ENCODE results near the gene GPC6. TPM values are rescaled to one million over a fixed set of nuclear protein-coding genes. Genes with fewer than 3 reads are reported as not detected.

The GPC6 gene
- total RNA-seq, 4 donors from 2014 or later: 6.7 to 67.2 (median 11.1) TPM

GRCh38 chr13:93953841-93954240 lies 727.2 kb downstream of the GPC6 start:
- intact Hi-C loops (cut with DNase I; ENCODE audit: low total_unique reads): no loop called here
- no peak for DNase-seq
- Histone ChIP-seq H3K9me3 (no peaks in the 10 kb centered on the region), H3K27me3 (no peaks in the 10 kb centered on the region), H3K36me3 (no peaks in the 10 kb centered on the region), H3K4me3 (no peak overlapping the region), H3K27ac (no peak overlapping the region), H3K4me1 (no peaks in the 10 kb centered on the region)
- no peak for TF ChIP-seq CTCF (IDR thresholded peaks at IDR 0.05)
- TF ChIP-seq POLR2A (IDR thresholded peaks at IDR 0.05): no peak

- Histone ChIP-seq H3K4me1 (no peaks in the 10 kb centered on the region), H3K36me3 (no peaks in the 10 kb centered on the region), H3K27ac (no peak overlapping the region), H3K27me3 (no peaks in the 10 kb centered on the region), H3K4me3 (no peak overlapping the region), H3K9me3 (no peaks in the 10 kb centered on the region)
- DNase-seq: no peak
- TF ChIP-seq POLR2A (IDR thresholded peaks at IDR 0.05) (no peak), CTCF (IDR thresholded peaks at IDR 0.05) (no peak)
- intact Hi-C loops (cut with DNase I; ENCODE audit: low total_unique reads): no loop called here
Measured at GRCh38 chr13:93955904-93956303, 729.3 kb downstream of the GPC6 start.

- no peak overlapping the region for H3K4me3 ChIP-seq
- no peak for DNase-seq
- no peaks in the 10 kb centered on the region for H3K9me3 ChIP-seq
- H3K36me3 ChIP-seq: no peaks in the 10 kb centered on the region
- no peak overlapping the region for H3K27ac ChIP-seq
- no peaks in the 10 kb centered on the region for H3K4me1 ChIP-seq
- TF ChIP-seq POLR2A (IDR thresholded peaks at IDR 0.05): no peak
- no peak for TF ChIP-seq CTCF (IDR thresholded peaks at IDR 0.05)
- H3K27me3 ChIP-seq: no peaks in the 10 kb centered on the region
- intact Hi-C loops (cut with DNase I; ENCODE audit: low total_unique reads): no loop called here
Measured at GRCh38 chr13:93956426-93956825, 729.8 kb downstream of the GPC6 start.

GRCh38 chr13:93957371-93957770 lies 730.8 kb downstream of the GPC6 start:
- Histone ChIP-seq H3K27me3 (no peaks in the 10 kb centered on the region), H3K4me1 (no peaks in the 10 kb centered on the region), H3K9me3 (no peaks in the 10 kb centered on the region), H3K36me3 (no peaks in the 10 kb centered on the region), H3K27ac (no peak overlapping the region), H3K4me3 (no peak overlapping the region)
- TF ChIP-seq POLR2A (IDR thresholded peaks at IDR 0.05) (no peak), CTCF (IDR thresholded peaks at IDR 0.05) (no peak)
- intact Hi-C loops (cut with DNase I; ENCODE audit: low total_unique reads): no loop called here
- no peak for DNase-seq

- TF ChIP-seq CTCF (IDR thresholded peaks at IDR 0.05) (no peak), POLR2A (IDR thresholded peaks at IDR 0.05) (no peak)
- H3K4me3 ChIP-seq: no peak overlapping the region
- H3K36me3 ChIP-seq: no peaks in the 10 kb centered on the region
- H3K27me3 ChIP-seq: no peaks in the 10 kb centered on the region
- no peaks in the 10 kb centered on the region for H3K9me3 ChIP-seq
- no peaks in the 10 kb centered on the region for H3K4me1 ChIP-seq
- no peak for DNase-seq
- H3K27ac ChIP-seq: no peak overlapping the region
- intact Hi-C loops (cut with DNase I; ENCODE audit: low total_unique reads): no loop called here
Measured at GRCh38 chr13:93959796-93960533, 733.4 kb downstream of the GPC6 start.

Measured in uterus (tissue), 4 donors.